ENCODE data around the gene INO80E.

The INO80E gene

DNA sequence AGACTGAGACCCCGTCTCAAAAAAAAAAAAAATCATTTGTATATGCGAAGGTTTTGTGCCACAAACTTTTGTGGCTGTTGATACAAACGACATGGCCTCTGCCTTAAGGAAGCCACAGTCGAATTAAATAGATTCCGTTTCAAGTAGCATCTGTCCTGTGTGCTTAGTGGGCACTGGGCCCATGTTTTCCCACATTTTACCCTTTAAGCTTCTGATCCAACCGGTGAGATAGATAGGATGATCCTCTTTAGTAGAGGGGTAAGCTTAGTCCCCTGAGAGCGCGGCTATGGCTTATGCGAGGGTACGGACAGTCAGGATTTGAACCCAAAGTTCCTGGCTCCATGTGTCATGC, 34.9 kb upstream of the INO80E start:
- no peak for DNase-seq (ENCODE audit: low spot score)
- Histone ChIP-seq H3K4me3 (peak overlapping the region; percentile 78), H3K27ac (peak overlapping the region; percentile 93 to 95)
- TF ChIP-seq, protein P1, sequence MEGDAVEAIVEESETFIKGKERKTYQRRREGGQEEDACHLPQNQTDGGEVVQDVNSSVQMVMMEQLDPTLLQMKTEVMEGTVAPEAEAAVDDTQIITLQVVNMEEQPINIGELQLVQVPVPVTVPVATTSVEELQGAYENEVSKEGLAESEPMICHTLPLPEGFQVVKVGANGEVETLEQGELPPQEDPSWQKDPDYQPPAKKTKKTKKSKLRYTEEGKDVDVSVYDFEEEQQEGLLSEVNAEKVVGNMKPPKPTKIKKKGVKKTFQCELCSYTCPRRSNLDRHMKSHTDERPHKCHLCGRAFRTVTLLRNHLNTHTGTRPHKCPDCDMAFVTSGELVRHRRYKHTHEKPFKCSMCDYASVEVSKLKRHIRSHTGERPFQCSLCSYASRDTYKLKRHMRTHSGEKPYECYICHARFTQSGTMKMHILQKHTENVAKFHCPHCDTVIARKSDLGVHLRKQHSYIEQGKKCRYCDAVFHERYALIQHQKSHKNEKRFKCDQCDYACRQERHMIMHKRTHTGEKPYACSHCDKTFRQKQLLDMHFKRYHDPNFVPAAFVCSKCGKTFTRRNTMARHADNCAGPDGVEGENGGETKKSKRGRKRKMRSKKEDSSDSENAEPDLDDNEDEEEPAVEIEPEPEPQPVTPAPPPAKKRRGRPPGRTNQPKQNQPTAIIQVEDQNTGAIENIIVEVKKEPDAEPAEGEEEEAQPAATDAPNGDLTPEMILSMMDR (IDR thresholded peaks at IDR 0.05) = no peak

- TF ChIP-seq, protein P1 (IDR thresholded peaks at IDR 0.05) = peak; percentile 24
- peak; percentile 93 for DNase-seq (ENCODE audit: low spot score)
- Histone ChIP-seq H3K27ac (peak within 1 kb of the TSS; percentile 93 to 95), H3K4me3 (peak within 1 kb of the TSS; percentile 78)
These were observed 34.3 kb upstream of the INO80E start, which contains the start of gene TMEM219 for GRCh38 chr16:29961479-29962343. TMEM219 (plus strand) TSS chr16:29962079; CDS start chr16:29963144, 1,065 bp downstream.

DNA sequence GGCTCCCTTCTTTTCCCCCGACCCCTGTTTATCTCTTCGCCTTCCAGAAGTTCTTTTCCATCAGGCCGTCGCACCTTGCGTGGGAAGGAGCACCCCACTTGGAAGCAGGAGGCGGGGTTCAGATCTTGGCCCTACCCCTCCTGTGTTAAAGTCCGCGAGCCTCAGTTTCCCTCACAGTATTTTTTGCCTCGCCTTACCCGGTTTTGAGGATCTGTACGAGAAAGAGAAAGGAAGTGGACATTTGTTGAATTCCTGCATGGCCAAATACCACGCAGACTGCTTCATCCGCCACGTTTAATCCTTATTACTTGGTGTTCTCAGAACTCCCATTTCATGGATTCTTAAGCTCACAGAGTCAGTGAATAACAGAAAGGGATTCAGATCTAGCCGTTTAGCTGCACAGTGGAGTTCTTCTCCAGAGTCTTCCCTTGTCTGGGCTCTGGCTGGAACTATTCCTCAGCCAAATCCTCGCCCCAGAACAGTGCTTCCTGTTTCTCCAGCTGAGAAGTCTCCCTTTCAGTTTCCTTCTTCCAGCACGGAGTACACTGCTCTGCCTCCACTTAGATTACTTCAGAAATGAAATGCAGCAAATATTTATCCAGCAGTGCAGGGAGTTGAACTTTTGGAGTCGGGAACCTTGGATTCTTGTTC, 33.6 kb upstream of the INO80E start:
- peak overlapping the region; percentile 78 for H3K4me3 ChIP-seq
- DNase-seq (ENCODE audit: low spot score) = no peak
- peak overlapping the region; percentile 93 to 95 for H3K27ac ChIP-seq
- TF ChIP-seq, protein P1 (IDR thresholded peaks at IDR 0.05) = no peak

GRCh38 chr16:29963021-29963743, 32.9 kb upstream of the INO80E start:
- Histone ChIP-seq H3K4me3 (peak overlapping the region; percentile 78), H3K27ac (peak overlapping the region; percentile 93 to 95)
- TF ChIP-seq, protein P1 (IDR thresholded peaks at IDR 0.05) = no peak
- no peak for DNase-seq (ENCODE audit: low spot score)

DNA sequence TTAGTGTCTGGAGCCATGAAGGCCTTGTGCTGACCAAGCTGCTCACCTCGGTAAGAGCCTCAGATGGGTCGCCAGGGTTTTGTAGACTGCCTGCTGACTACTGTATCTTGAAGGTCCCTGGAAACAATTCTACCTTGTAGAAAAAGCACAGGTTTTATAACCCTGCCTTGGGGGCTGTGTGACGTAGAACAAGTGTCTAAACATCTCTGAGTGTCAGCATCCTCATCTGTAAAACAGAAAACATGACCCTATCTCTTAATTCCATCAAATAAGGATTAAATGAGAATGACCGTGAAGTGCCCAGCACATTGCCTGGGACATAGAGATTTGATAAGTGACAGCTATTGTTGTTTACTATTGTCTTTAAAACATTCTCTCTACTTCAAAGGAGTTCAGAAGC, 27.8 kb upstream of the INO80E start:
- TF ChIP-seq, protein P1 (IDR thresholded peaks at IDR 0.05) = no peak
- no peak for DNase-seq (ENCODE audit: low spot score)
- Histone ChIP-seq H3K4me3 (no peak overlapping the region), H3K27ac (no peak overlapping the region)

DNA sequence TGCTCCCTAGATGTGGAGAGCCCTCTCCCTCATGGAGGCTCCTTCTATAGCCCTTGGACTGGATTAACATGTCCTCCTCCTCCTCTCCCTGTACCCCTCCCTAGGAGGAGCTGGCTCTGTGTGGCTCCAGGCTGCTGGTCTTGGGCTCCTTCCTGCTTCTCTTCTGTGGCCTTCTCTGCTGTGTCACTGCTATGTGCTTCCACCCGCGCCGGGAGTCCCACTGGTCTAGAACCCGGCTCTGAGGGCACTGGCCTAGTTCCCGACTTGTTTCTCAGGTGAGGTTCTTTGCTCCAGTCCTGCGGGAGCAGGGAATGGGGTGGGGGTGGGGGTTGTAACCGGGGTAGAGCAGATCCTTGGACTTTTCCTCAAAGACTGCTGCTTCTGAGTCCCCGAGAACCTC, 24.7 kb upstream of the INO80E start:
- DNase-seq (ENCODE audit: low spot score) = peak; percentile 70

More for the DNA sequence above, 24.7 kb upstream of the INO80E start:
- Histone ChIP-seq H3K4me3 (no peak overlapping the region), H3K27ac (no peak overlapping the region)
- TF ChIP-seq, protein P1 (IDR thresholded peaks at IDR 0.05) = no peak
